Vagina (tissue), 2 donors: ENCODE measurements around the gene MDM1.

ENCODE experiments used
- CTCF ChIP-seq, 3 experiments: fragments of 450-650 bp in 2 of 3; fragments of 200-600 bp in 1 of 3; sonication (generic) in 1 of 3; IDR thresholded peaks; one replicate each; pipeline ENCODE4 v1.5.1; 2017 to 2019; ENCODE audit warnings: antibody characterized with exemption in 3 of 3, mild to moderate bottlenecking in 2 of 3, moderate library complexity in 2 of 3
- POLR2A ChIP-seq, 2 donors: fragments of 450-650 bp; IDR thresholded peaks; one replicate each; pipeline ENCODE4 v1.6.1; 2017; ENCODE audit warnings: antibody characterized with exemption in 2 of 2, mild to moderate bottlenecking in 2 of 2, moderate library complexity in 2 of 2
- POLR2AphosphoS5 ChIP-seq, 2 donors: sonication (generic); formaldehyde crosslinking; IDR thresholded peaks; one replicate each; pipeline ENCODE4 v1.9.0; 2017; ENCODE audit warnings: antibody characterized with exemption in 2 of 2, mild to moderate bottlenecking in 2 of 2, low read depth in 1 of 2; ENCODE audit not compliant: insufficient read depth in 1 of 2

GRCh38 chr12:68364893-68365725 is 32.9 kb upstream of the MDM1 start:
- TF ChIP-seq POLR2A (IDR thresholded peaks at IDR 0.05): no peak
- TF ChIP-seq CTCF (IDR thresholded peaks at IDR 0.05): no peak
- TF ChIP-seq POLR2AphosphoS5 (IDR thresholded peaks at IDR 0.05; ENCODE audit: insufficient read depth in 1 of 2, low read depth in 1 of 2): peak; percentile 74 to 90
